Right lobe of liver (tissue), 4 donors: ENCODE data around the gene FAM98B.

Experiments used
- CTCF ChIP-seq, 4 donors: fragments of 200-600 bp in 3 of 4; fragments of 450-650 bp in 1 of 4; IDR thresholded peaks; one replicate each; pipeline versions ENCODE4 v1.5.1 to v1.8.0; 2016 to 2022; ENCODE audit warnings: antibody characterized with exemption in 4 of 4, mild to moderate bottlenecking in 2 of 4
- POLR2A ChIP-seq: fragments of 450-650 bp; IDR thresholded peaks from one replicate; pipeline ENCODE4 v1.6.1; 2017; ENCODE audit warnings: antibody characterized with exemption, mild to moderate bottlenecking
- donor health status: DM: no; HTN: no; CAD: no.
- donor health status: DM: no; HTN: no; CAD: no.
- donor health status: DM: no; HTN: yes; CAD: no.

GRCh38 chr15:38522922-38523321, 69.0 kb downstream of the FAM98B start:
- TF ChIP-seq CTCF (IDR thresholded peaks at IDR 0.05) = no peak
- no peak for TF ChIP-seq POLR2A
